Peyer's patch (tissue), 4 donors: Measurements from ENCODE around the gene TLE5. TPM values are rescaled to one million over a fixed set of nuclear protein-coding genes. Genes with fewer than 3 reads are reported as not detected.

Experiments used
- DNase-seq, 3 donors: peaks; one replicate each; pipeline ENCODE4 v3.0.0-alpha.2; 2017 to 2019
- H3K27ac ChIP-seq, 4 donors: fragments of 200-600 bp; sonication (generic); one replicate each; pipeline ENCODE4 v1.5.1; 2016 to 2019
- H3K27me3 ChIP-seq, 2 donors: fragments of 200-600 bp; sonication (generic); one replicate each; pipeline ENCODE4 v1.5.1; 2019
- H3K36me3 ChIP-seq, 3 donors: fragments of 200-600 bp; sonication (generic); one replicate each; pipeline ENCODE4 v1.5.1; 2016 to 2019
- H3K4me1 ChIP-seq, 4 donors: fragments of 200-600 bp; sonication (generic); one replicate each; pipeline ENCODE4 v1.5.1; 2016 to 2019
- H3K4me3 ChIP-seq, 4 donors: fragments of 200-600 bp; sonication (generic); 1 replicate in 3 of 4; 2 replicates in 1 of 4; pipeline ENCODE4 v1.5.1; 2016 to 2019; ENCODE audit warnings: mild to moderate bottlenecking in 1 of 4
- H3K9me3 ChIP-seq, 4 donors: fragments of 200-600 bp; sonication (generic); one replicate each; pipeline ENCODE4 v1.5.1; 2016 to 2019; ENCODE audit warnings: mild to moderate bottlenecking in 1 of 4
- POLR2A ChIP-seq, 2 donors: fragments of 450-650 bp; IDR thresholded peaks; one replicate each; pipeline ENCODE4 v1.5.1; 2017; ENCODE audit warnings: antibody characterized with exemption in 2 of 2, mild to moderate bottlenecking in 2 of 2, moderate library complexity in 2 of 2
- total RNA-seq, 4 donors: library from RNA; depleted of rRNA; stranded (reverse); fragments of >200 nt; gene quantifications; one replicate each; pipeline ENCODE4 v1.1.0, GENCODE V29; 2016
- TF ChIP-seq, protein P1 (sequence below), 6 experiments: fragments of 450-650 bp in 4 of 6; fragments of 200-600 bp in 2 of 6; sonication (generic) in 1 of 6; IDR thresholded peaks; one replicate each; pipeline ENCODE4 v1.5.1; 2017 to 2019; ENCODE audit warnings: antibody characterized with exemption in 6 of 6, mild to moderate bottlenecking in 3 of 6, moderate library complexity in 1 of 6

TLE5 gene
- total RNA-seq, 4 donors from 2014 or later = 134 to 366 (median 289) TPM

DNA sequence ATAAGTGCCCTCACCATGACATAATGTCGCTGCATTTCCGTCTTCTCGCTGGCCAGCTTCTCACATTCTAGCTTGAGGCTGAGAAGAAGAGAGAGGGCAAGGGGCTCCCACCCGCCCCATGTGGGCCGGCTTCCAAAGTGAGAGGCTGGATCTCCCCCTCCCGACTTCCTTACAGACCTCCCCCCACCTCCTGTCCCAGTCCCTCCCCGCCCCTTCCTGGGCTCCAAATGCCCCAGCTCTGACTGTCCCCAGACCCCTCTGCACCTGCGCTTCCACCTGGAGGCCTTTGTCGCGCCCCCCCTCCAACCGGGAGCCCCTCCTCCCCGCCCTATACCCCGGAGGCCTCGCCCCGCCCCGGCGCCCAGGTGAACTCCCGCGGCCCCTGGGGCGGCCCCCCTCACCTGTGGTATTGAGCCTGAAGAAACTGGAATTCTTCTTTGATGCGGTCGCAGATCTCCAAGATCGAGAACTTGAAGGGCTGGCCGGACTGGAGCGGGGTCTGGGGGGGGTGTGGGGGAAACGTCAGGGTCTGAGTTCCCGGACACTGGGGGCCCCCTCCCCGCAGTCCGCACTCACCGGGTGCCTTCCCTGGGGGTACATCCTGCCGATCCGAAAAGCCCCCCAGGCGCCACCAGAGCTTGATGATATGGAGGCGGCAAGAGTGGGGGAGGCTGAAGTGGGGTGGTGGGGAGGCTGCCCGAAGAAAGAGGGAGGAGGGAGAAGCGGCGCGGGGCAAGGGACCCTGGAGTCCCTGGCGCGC is 33.8 kb downstream of the TLE5 start:
- Histone ChIP-seq H3K36me3 (no peaks in the 10 kb centered on the region), H3K27me3 (no peaks in the 10 kb centered on the region), H3K4me3 (peak overlapping the region; percentile 38 to 67 (median 58)), H3K27ac (peak overlapping the region in 3 of 4 donors; percentile 1 to 31 (median 12)), H3K9me3 (no peaks in the 10 kb centered on the region), H3K4me1 (peaks cover 0 to 20% (median 7%) of the 10 kb centered on the region in 4 donors)
- no peak for TF ChIP-seq POLR2A (IDR thresholded peaks at IDR 0.05)
- TF ChIP-seq, protein P1, sequence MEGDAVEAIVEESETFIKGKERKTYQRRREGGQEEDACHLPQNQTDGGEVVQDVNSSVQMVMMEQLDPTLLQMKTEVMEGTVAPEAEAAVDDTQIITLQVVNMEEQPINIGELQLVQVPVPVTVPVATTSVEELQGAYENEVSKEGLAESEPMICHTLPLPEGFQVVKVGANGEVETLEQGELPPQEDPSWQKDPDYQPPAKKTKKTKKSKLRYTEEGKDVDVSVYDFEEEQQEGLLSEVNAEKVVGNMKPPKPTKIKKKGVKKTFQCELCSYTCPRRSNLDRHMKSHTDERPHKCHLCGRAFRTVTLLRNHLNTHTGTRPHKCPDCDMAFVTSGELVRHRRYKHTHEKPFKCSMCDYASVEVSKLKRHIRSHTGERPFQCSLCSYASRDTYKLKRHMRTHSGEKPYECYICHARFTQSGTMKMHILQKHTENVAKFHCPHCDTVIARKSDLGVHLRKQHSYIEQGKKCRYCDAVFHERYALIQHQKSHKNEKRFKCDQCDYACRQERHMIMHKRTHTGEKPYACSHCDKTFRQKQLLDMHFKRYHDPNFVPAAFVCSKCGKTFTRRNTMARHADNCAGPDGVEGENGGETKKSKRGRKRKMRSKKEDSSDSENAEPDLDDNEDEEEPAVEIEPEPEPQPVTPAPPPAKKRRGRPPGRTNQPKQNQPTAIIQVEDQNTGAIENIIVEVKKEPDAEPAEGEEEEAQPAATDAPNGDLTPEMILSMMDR (IDR thresholded peaks at IDR 0.05) = no peak
- DNase-seq = no peak

DNA sequence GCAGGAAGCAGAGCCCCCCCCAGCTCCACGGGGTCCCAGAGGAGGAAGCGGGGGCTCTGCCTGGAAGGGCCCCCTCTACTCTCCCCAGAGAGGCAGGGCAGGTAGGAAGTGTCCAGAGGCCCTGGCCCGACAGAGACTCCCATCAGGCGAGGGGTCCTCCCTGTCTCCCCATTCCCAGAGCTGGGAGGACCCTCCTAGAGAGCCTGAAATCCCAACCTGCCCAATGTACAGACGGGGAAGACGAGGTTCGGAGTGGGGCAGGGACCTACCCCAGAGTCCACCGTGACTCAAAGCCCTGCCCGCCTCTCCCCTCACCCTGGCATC is 34.4 kb downstream of the TLE5 start:
- Histone ChIP-seq H3K4me3 (peak overlapping the region in 2 of 4 donors; percentile 63 to 67), H3K27ac (peak overlapping the region in 2 of 4 donors; percentile 1 to 31), H3K27me3 (no peaks in the 10 kb centered on the region), H3K9me3 (no peaks in the 10 kb centered on the region), H3K4me1 (peaks cover 0 to 20% (median 7%) of the 10 kb centered on the region in 4 donors), H3K36me3 (no peaks in the 10 kb centered on the region)
- DNase-seq = no peak
- TF ChIP-seq, protein P1 (IDR thresholded peaks at IDR 0.05) = no peak
- TF ChIP-seq POLR2A (IDR thresholded peaks at IDR 0.05) = no peak

DNA sequence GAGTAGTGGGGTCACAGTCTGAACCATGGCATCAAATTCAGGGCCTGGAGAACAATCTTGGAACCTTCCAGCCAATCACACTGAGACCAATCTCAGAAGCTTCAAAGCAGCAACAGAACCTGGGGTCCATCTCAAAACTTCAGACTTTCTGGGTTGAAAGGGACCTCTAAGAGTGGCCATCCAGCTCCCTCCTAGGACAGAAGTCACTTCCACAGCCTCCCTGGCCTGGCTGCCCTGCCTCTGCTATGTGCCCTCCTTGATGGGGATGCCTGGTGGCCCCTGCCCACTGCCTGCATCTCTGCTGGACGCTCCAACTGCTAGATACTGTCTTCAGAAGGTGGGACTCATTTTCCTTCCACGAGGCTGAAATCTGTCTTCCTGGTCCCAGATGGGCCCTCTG is 35.0 kb downstream of the TLE5 start:
- Histone ChIP-seq H3K4me1 (peaks cover 0 to 20% (median 7%) of the 10 kb centered on the region in 4 donors), H3K36me3 (no peaks in the 10 kb centered on the region), H3K9me3 (no peaks in the 10 kb centered on the region), H3K27me3 (no peaks in the 10 kb centered on the region), H3K4me3 (no peak overlapping the region), H3K27ac (no peak overlapping the region)
- TF ChIP-seq, protein P1 (IDR thresholded peaks at IDR 0.05) = no peak
- TF ChIP-seq POLR2A (IDR thresholded peaks at IDR 0.05) = no peak
- DNase-seq = no peak

DNA sequence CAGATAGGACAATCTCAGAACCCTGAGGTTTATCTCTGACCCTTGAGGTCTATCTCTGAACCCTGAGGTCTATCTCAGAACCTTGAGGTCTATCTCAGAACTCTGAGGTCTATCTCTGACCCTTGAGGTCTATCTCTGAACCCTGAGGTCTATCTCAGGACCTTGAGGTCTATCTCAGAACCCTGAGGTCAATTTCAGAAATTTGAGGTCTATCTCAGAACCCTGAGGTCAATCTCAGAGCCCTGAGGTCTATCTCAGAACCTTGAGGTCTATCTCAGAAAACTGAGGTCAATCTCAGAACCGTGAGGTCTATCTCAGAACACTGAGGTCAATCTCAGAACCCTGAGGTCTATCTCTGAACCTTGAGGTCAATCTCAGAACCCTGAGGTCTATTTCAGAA is 35.5 kb downstream of the TLE5 start:
- Histone ChIP-seq H3K36me3 (no peaks in the 10 kb centered on the region), H3K27ac (no peak overlapping the region), H3K27me3 (no peaks in the 10 kb centered on the region), H3K4me1 (peaks cover 0 to 20% (median 7%) of the 10 kb centered on the region in 4 donors), H3K9me3 (no peaks in the 10 kb centered on the region), H3K4me3 (no peak overlapping the region)
- DNase-seq = no peak
- TF ChIP-seq, protein P1 (IDR thresholded peaks at IDR 0.05) = no peak
- no peak for TF ChIP-seq POLR2A (IDR thresholded peaks at IDR 0.05)

DNA sequence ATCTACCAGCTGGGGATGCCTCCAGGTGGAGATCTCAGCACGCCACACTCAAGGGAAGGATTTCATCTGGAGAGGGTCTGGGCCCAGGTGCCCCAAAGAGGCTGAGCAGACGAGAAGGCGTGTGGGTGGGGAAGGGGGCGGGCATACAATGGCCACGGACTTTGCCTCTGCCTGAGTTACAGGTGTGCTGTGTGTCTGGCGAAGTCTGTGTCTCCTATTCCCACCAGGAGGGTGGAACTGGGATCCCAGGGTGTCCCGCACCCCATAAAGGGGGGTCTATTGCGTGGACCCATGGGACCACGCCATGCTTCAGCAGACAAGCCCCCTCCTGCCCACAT is 36.8 kb downstream of the TLE5 start:
- TF ChIP-seq POLR2A (IDR thresholded peaks at IDR 0.05) = peak in 1 of 2 donors; percentile 15
- TF ChIP-seq, protein P1 (IDR thresholded peaks at IDR 0.05) = no peak
- Histone ChIP-seq H3K9me3 (no peaks in the 10 kb centered on the region), H3K4me1 (peaks cover 0 to 20% (median 7%) of the 10 kb centered on the region in 4 donors), H3K27me3 (no peaks in the 10 kb centered on the region), H3K27ac (peak overlapping the region in 1 of 4 donors; percentile 44), H3K36me3 (no peaks in the 10 kb centered on the region), H3K4me3 (no peak overlapping the region)
- no peak for DNase-seq
